ENCODE results near the gene LRRIQ3.

The LRRIQ3 gene

GRCh38 chr1:74091371-74091770, 106.6 kb downstream of the LRRIQ3 start:
- no peak for DNase-seq

- no peak for DNase-seq
Observed at GRCh38 chr1:74083128-74083527, 114.8 kb downstream of the LRRIQ3 start.

GRCh38 chr1:74065081-74065480, 132.9 kb downstream of the LRRIQ3 start:
- no peak for DNase-seq

GRCh38 chr1:74057719-74058118, 140.3 kb downstream of the LRRIQ3 start:
- DNase-seq: no peak

- no peak for DNase-seq
Observed at GRCh38 chr1:74053407-74053806, 144.6 kb downstream of the LRRIQ3 start.

GRCh38 chr1:74050386-74050785, 147.6 kb downstream of the LRRIQ3 start:
- no peak for DNase-seq

- DNase-seq: no peak
Observed at GRCh38 chr1:74038042-74038441, 159.9 kb downstream of the LRRIQ3 start.

- no peak for DNase-seq
Observed at GRCh38 chr1:74012583-74012982, 185.4 kb downstream of the LRRIQ3 start.

- DNase-seq: no peak
Observed at GRCh38 chr1:74011736-74012135, 186.2 kb downstream of the LRRIQ3 start.

- DNase-seq: peak in 1 of 2 donors; percentile 16
Observed at GRCh38 chr1:74010206-74010605, 187.8 kb downstream of the LRRIQ3 start.

GRCh38 chr1:74005533-74005932, 192.4 kb downstream of the LRRIQ3 start:
- DNase-seq: no peak

GRCh38 chr1:74003806-74004205, 194.2 kb downstream of the LRRIQ3 start:
- no peak for DNase-seq

GRCh38 chr1:73998348-73998959, 199.5 kb downstream of the LRRIQ3 start:
- no peak for DNase-seq

- DNase-seq: no peak
Observed at GRCh38 chr1:73980324-73981040, 217.5 kb downstream of the LRRIQ3 start.

GRCh38 chr1:73979684-73980083, 218.3 kb downstream of the LRRIQ3 start:
- DNase-seq: no peak

GRCh38 chr1:73978964-73979363, 219.0 kb downstream of the LRRIQ3 start:
- DNase-seq: no peak
